Heart left ventricle (tissue), 16 donors: ENCODE data around the gene MINDY4. TPM values are rescaled to one million over a fixed set of nuclear protein-coding genes. Genes with fewer than 3 reads are reported as not detected.

ENCODE experiments used
- ATAC-seq, 4 donors: fragments of 200-7000 bp; cut with Tn5 transposase; one replicate each; pipeline ENCODE4 v1.9.1; 2020 to 2022; ENCODE audit warnings: moderate library complexity in 4 of 4, mild to moderate bottlenecking in 3 of 4, moderate number of reproducible peaks in 1 of 4
- DNase-seq, 5 donors: peaks; one replicate each; pipeline ENCODE4 v3.0.0-alpha.2; 2020
- H3K27ac ChIP-seq, 12 donors: fragments of 200-600 bp; sonication (generic) in 4 of 12; one replicate each; pipeline versions ENCODE4 v1.5.0 to v1.8.0; 2016 to 2022; ENCODE audit warnings: mild to moderate bottlenecking in 2 of 12
- H3K27me3 ChIP-seq, 9 donors: fragments of 200-600 bp; sonication (generic) in 2 of 9; one replicate each; pipeline versions ENCODE4 v1.5.1 to v1.8.0; 2016 to 2022; ENCODE audit warnings: mild to moderate bottlenecking in 3 of 9
- H3K36me3 ChIP-seq, 9 donors: fragments of 200-600 bp; sonication (generic) in 2 of 9; one replicate each; pipeline versions ENCODE4 v1.5.0 to v1.8.0; 2018 to 2022; ENCODE audit warnings: mild to moderate bottlenecking in 2 of 9
- H3K4me1 ChIP-seq, 12 donors: fragments of 200-600 bp; sonication (generic) in 4 of 12; one replicate each; pipeline versions ENCODE4 v1.5.0 to v1.8.0; 2016 to 2022; ENCODE audit warnings: mild to moderate bottlenecking in 3 of 12
- H3K4me3 ChIP-seq, 12 donors: fragments of 200-600 bp; sonication (generic) in 4 of 12; one replicate each; pipeline versions ENCODE4 v1.5.0 to v1.8.0; 2017 to 2022; ENCODE audit warnings: mild to moderate bottlenecking in 9 of 12, moderate library complexity in 4 of 12
- H3K9me3 ChIP-seq, 12 donors: fragments of 200-600 bp; sonication (generic) in 4 of 12; one replicate each; pipeline versions ENCODE4 v1.5.0 to v1.8.0; 2016 to 2022; ENCODE audit warnings: mild to moderate bottlenecking in 1 of 12
- CTCF ChIP-seq, 12 donors: fragments of 200-600 bp; sonication (generic) in 4 of 12; IDR thresholded peaks; one replicate each; pipeline versions ENCODE4 v1.5.0 to v1.8.0; 2018 to 2022; ENCODE audit warnings: antibody characterized with exemption in 12 of 12, mild to moderate bottlenecking in 5 of 12
- POLR2A ChIP-seq, 2 donors: fragments of 450-650 bp; IDR thresholded peaks; one replicate each; pipeline ENCODE4 v1.6.1; 2017; ENCODE audit warnings: antibody characterized with exemption in 2 of 2, mild to moderate bottlenecking in 2 of 2, moderate library complexity in 2 of 2
- WGBS, 4 donors: extraction: QIAGEN DNeasy Blood & Tissue Kit in 2 of 4; methylation state at CpG; one replicate each; pipeline versions ENCODE4 v1.1.5 to v1.1.7; 2013 to 2018; 5-methylcytosine and 5-hydroxymethylcytosine counted together
- intact Hi-C, 10 donors: fragments of 100-400 bp; cut with DNase I; formaldehyde crosslinking; loops; one replicate each; pipeline versions ENCODE4 v1.11.1 to v1.14.2; 2022
- polyA plus RNA-seq, 2 donors: library from polyadenylated mRNA; stranded (reverse); fragments of 200-250 nt; gene quantifications; one replicate each; pipeline ENCODE4 v1.2.3, GENCODE V29; 2013
- total RNA-seq, 9 donors: library from RNA; depleted of rRNA in 2 of 9; stranded (reverse); fragments of >200 nt in 2 of 9; fragmentation: NEBNext Ultra II Directional in 3 of 9; extraction: Animal tissue kit (Norgen Biotek cat#: 25700) in 3 of 9; gene quantifications; one replicate each; pipeline versions ENCODE4 v1.1.0 to v1.2.4, GENCODE V29; 2016 to 2023
- donor health status: ischemic (EF 13 %, LVEDD 7.1; RV severe dilation, severe dysfunction).
- donor health status: healthy with polysubstance abuse.
- donor health status: DM: no; HTN: yes; CAD: no.
- donor health status: DM: no; HTN: no; CAD: no.
- donor health status: ischemic (EF 25% LVEDD 6.9; RV normal size, moderate dysfunction).
- donor health status: ischemic (EF 25% LVEDD 5.7; RV mildly dilated, moderate dysfunction).
- donor health status: healthy.
- donor health status: DM: yes; HTN: yes; CAD: no.
- donor health status: ischemic (EF 35%, LVEDD 5.7; RV mildly dilated, moderate dysfunction).
- donor health status: nonischemic (EF 11% LVEDD 7.7; RV severe dilation, severe dysfunction).
- donor health status: DM: yes; HTN: yes; CAD: no.
- donor health status: PGD.
- donor health status: ischemic (EF 29% LVEDD 5.4; RV normal size, mild dysfunction).
- donor health status: nonischemic (EF 23%, LVEDD 6.1; RV moderate dilation, normal function).

Gene MINDY4
- total and polyA plus RNA-seq, 11 donors = 1.3 to 6.0 (median 2.9) TPM

GRCh38 chr7:30851651-30852307, 80.6 kb downstream of the MINDY4 start:
- peak overlapping the region in 8 of 12 donors; percentile 15 to 85 (median 51) for H3K27ac ChIP-seq
- H3K36me3 ChIP-seq = peaks cover 0 to 19% (median 2%) of the 10 kb centered on the region in 9 donors
- no peaks in the 10 kb centered on the region for H3K9me3 ChIP-seq
- H3K4me1 ChIP-seq = peaks cover 0 to 52% (median 20%) of the 10 kb centered on the region in 12 donors
- no peak for TF ChIP-seq POLR2A (IDR thresholded peaks at IDR 0.05)
- TF ChIP-seq CTCF (IDR thresholded peaks at IDR 0.05) = no peak
- 58 to 77% (median 61%) methylated on average over 12 of the region's 12 CpGs for WGBS, 4 donors
- ATAC-seq = peak in 1 of 4 donors; percentile 30
- intact Hi-C loops = no loop called here
- H3K4me3 ChIP-seq = no peak overlapping the region
- no peaks in the 10 kb centered on the region for H3K27me3 ChIP-seq
- no peak for DNase-seq

- ATAC-seq (peak in 2 of 4 donors; percentile 12 to 51), DNase-seq (no peak)
- peaks cover 0 to 19% (median 2%) of the 10 kb centered on the region in 9 donors for H3K36me3 ChIP-seq
- no peak overlapping the region for H3K4me3 ChIP-seq
- 43 to 63% (median 59%) methylated on average over 4 of the region's 4 CpGs for WGBS, 4 donors
- no peaks in the 10 kb centered on the region for H3K9me3 ChIP-seq
- peak overlapping the region in 8 of 12 donors; percentile 15 to 85 (median 51) for H3K27ac ChIP-seq
- TF ChIP-seq CTCF (IDR thresholded peaks at IDR 0.05) (no peak), POLR2A (IDR thresholded peaks at IDR 0.05) (no peak)
- H3K27me3 ChIP-seq = no peaks in the 10 kb centered on the region
- intact Hi-C loops = no loop called here
- peaks cover 0 to 52% (median 20%) of the 10 kb centered on the region in 12 donors for H3K4me1 ChIP-seq
Observed at GRCh38 chr7:30852308-30852684, 81.1 kb downstream of the MINDY4 start.

GRCh38 chr7:30852744-30853288, 81.6 kb downstream of the MINDY4 start:
- Histone ChIP-seq H3K27ac (peak overlapping the region in 7 of 12 donors; percentile 15 to 85 (median 62)), H3K4me3 (no peak overlapping the region), H3K4me1 (peaks cover 0 to 50% (median 20%) of the 10 kb centered on the region in 12 donors), H3K27me3 (no peaks in the 10 kb centered on the region), H3K36me3 (peaks cover 0 to 19% (median 4%) of the 10 kb centered on the region in 9 donors), H3K9me3 (no peaks in the 10 kb centered on the region)
- intact Hi-C loops = no loop called here
- no peak for TF ChIP-seq CTCF (IDR thresholded peaks at IDR 0.05)
- no peak for TF ChIP-seq POLR2A (IDR thresholded peaks at IDR 0.05)
- DNase-seq (no peak), ATAC-seq (peak in 1 of 4 donors; percentile 18)
- WGBS, 4 donors = 79 to 90% (median 81%) methylated on average over 10 to 11 of the region's 11 CpGs

GRCh38 chr7:30853576-30853975, 82.4 kb downstream of the MINDY4 start:
- Histone ChIP-seq H3K36me3 (peaks cover 0 to 19% (median 5%) of the 10 kb centered on the region in 9 donors), H3K4me3 (no peak overlapping the region), H3K27me3 (no peaks in the 10 kb centered on the region), H3K27ac (peak overlapping the region in 1 of 12 donors; percentile 85), H3K4me1 (peaks cover 0 to 43% (median 17%) of the 10 kb centered on the region in 12 donors), H3K9me3 (no peaks in the 10 kb centered on the region)
- TF ChIP-seq POLR2A (IDR thresholded peaks at IDR 0.05) (no peak), CTCF (IDR thresholded peaks at IDR 0.05) (no peak)
- WGBS, 4 donors = 73 to 87% (median 82%) methylated on average over 3 of the region's 3 CpGs
- no peak for DNase-seq
- peak in 1 of 4 donors; percentile 36 for ATAC-seq
- intact Hi-C loops = no loop called here
